ENCODE measurements around the gene PAPSS1. TPM values are rescaled to one million over a fixed set of nuclear protein-coding genes. Genes with fewer than 3 reads are reported as not detected.

PAPSS1 gene
- total and polyA plus RNA-seq, 9 of the 15 experiments (the other 6 are each of a cell fraction or from before 2014, with no cell fraction given): 21.1 to 53.9 (median 41.9) TPM

GRCh38 chr4:107709916-107710315 is 10.1 kb downstream of the PAPSS1 start:
- FAIRE-seq (no peak), DNase-seq (ENCODE audit: extremely low read depth in 1 of 4, low spot score in 3 of 4) (no peak), ATAC-seq (peak; percentile 49; the same call in 1 of the 3 replicates)
- 33% methylated on average over 1 of the region's 1 CpG for WGBS (ENCODE audit: insufficient coverage, low coverage, missing lambda C conversion rate)
- peaks cover 2 to 4% of the 10 kb centered on the region in 2 experiments; a peak in 2 of 5 replicates for H3K4me1 ChIP-seq (replicated peaks in 1 of 2; ENCODE audit: control insufficient read depth in 2 of 2, insufficient read depth in 2 of 2, low read length in 2 of 2)
- CTCF ChIA-PET (ENCODE audit: low intra/inter-chr PET ratio): no interaction called here
- H3K4me3 ChIP-seq: no peak overlapping the region
- H3K9me3 ChIP-seq (replicated peaks; ENCODE audit: control insufficient read depth, insufficient read depth, low read depth, low read length): peaks cover 10% of the 10 kb centered on the region
- intact Hi-C loops (cut with micrococcal nuclease): no loop called here
- H2AFZ ChIP-seq (ENCODE audit: low read depth, low read length): no peak overlapping the region
- H3K27ac ChIP-seq (ENCODE audit: extremely low read depth, low read depth, low read length): no peak overlapping the region
- H3K79me2 ChIP-seq (ENCODE audit: control insufficient read depth, insufficient read depth, low read length): peaks cover 19% of the 10 kb centered on the region
- no peak overlapping the region for H3K4me2 ChIP-seq (ENCODE audit: insufficient read depth, low read length)
- POLR2A ChIA-PET: interaction anchor here (0.9 kb wide), 1 partner anchor 10 kb away, joined by 4 read pairs; the partner anchor contains the start of gene PAPSS1
- H3K27me3 ChIP-seq (ENCODE audit: control insufficient read depth in 2 of 2, insufficient read depth in 2 of 2, low read length in 2 of 2): no peaks in the 10 kb centered on the region
- BruUV-seq (replicated peaks): no TSS peak
- in situ Hi-C loops (cut with MboI): loop anchor here (25.0 kb wide), 1 partner anchor 1398 kb away; the partner anchor contains the start of genes AIMP1 and TBCK
- no peak overlapping the region for H3K9ac ChIP-seq (ENCODE audit: insufficient read depth in 1 of 2, low read depth in 2 of 2, low read length in 2 of 2)
- no peaks in the 10 kb centered on the region for H3K36me3 ChIP-seq (ENCODE audit: control insufficient read depth, insufficient read depth, low read length)
- no peaks in the 10 kb centered on the region for H4K20me1 ChIP-seq (replicated peaks; ENCODE audit: control insufficient read depth, insufficient read depth, low read length)
- H3K9me1 ChIP-seq (ENCODE audit: control insufficient read depth, insufficient read depth, low read length): no peaks in the 10 kb centered on the region
- TF ChIP-seq THAP12 (CRISPR knock-in tag; IDR thresholded peaks at IDR 0.05) (no peak), ZFP91 (CRISPR knock-in tag; IDR thresholded peaks at IDR 0.05) (no peak), POLR2AphosphoS5 (IDR thresholded peaks at IDR 0.05; ENCODE audit: control insufficient read depth, insufficient read depth, low read depth, low read length) (no peak), IFI16 (CRISPR knock-in tag; IDR thresholded peaks at IDR 0.05) (no peak), ZNF121 (CRISPR knock-in tag; conservative IDR thresholded peaks at IDR 0.05) (no peak), ARID1B (IDR thresholded peaks at IDR 0.05) (0 out of 2 replicates have a peak, but pooled peaks have one; percentile 9), YBX1 (IDR thresholded peaks at IDR 0.05) (no peak), ATF1 (CRISPR knock-in tag; IDR thresholded peaks at IDR 0.05) (no peak), ATF1 (tag; IDR thresholded peaks at IDR 0.05) (no peak), ZFX (CRISPR knock-in tag; IDR thresholded peaks at IDR 0.05) (peak; percentile 22; the same call in 1 of the 2 replicates), NFXL1 (CRISPR knock-in tag; IDR thresholded peaks at IDR 0.05) (no peak), HMBOX1 (IDR thresholded peaks at IDR 0.05) (no peak), SFPQ (IDR thresholded peaks at IDR 0.05; ENCODE audit: low read depth, low read length) (no peak), ZFP36 (IDR thresholded peaks at IDR 0.05; ENCODE audit: low read depth, low read length, partially characterized antibody) (no peak)

All from K562 (cell line).